ENCODE measurements around the gene GNAT1. TPM values are rescaled to one million over a fixed set of nuclear protein-coding genes. Genes with fewer than 3 reads are reported as not detected.

The GNAT1 gene
- total RNA-seq (not detected), polyA plus RNA-seq (not detected)

DNA sequence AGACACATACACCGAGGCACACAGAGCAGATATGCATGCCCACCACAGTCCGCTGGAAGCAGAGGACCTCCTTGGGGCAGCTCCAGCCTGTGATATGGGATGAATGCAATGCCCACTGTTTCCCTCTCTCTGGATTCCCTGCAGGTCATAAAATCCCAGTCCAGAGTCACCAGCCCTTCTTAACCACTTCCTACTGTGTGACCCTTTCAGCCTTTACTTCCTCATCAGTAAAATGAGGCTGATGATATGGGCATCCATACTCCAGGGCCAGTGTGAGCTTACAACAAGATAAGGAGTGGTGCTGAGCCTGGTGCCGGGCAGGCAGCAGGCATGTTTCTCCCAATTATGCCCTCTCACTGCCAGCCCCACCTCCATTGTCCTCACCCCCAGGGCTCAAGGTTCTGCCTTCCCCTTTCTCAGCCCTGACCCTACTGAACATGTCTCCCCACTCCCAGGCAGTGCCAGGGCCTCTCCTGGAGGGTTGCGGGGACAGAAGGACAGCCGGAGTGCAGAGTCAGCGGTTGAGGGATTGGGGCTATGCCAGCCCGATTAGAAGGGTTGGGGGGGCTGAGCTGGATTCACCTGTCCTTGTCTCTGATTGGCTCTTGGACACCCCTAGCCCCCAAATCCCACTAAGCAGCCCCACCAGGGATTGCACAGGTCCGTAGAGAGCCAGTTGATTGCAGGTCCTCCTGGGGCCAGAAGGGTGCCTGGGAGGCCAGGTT, at the start of gene GNAT1:
Gene GNAT1, plus strand, starts transcription at position 675 of the 725 bp plus-strand sequence. CDS start 116 bp downstream, outside the sequence.
- peaks cover 7 to 13% of the 10 kb centered on the region in 2 donors for H3K27me3 Mint-ChIP-seq
- H3K27ac ChIP-seq (ENCODE audit: low read depth, low read length) = no peak within 1 kb of the TSS
- no peaks in the 10 kb centered on the region for H3K36me3 ChIP-seq (ENCODE audit: insufficient read depth, low read length)
- peaks cover 21% of the 10 kb centered on the region for H3K4me1 ChIP-seq (ENCODE audit: insufficient read depth, low read length)
- peaks cover 23% of the 10 kb centered on the region for H3K27me3 ChIP-seq (ENCODE audit: insufficient read depth, low read length, poor library complexity, severe bottlenecking)
- no peaks in the 10 kb centered on the region for H3K9me3 Mint-ChIP-seq
- POLR2A ChIA-PET = no interaction called here
- peaks cover 4 to 22% (median 7%) of the 10 kb centered on the region in 3 donors for H3K4me1 Mint-ChIP-seq
- no peak within 1 kb of the TSS for H3K4me3 ChIP-seq (ENCODE audit: low read length)
- H3K9me3 ChIP-seq (ENCODE audit: low read length) = no peaks in the 10 kb centered on the region
- H3K4me3 Mint-ChIP-seq = peak within 1 kb of the TSS in 1 of 7 donors; percentile 18
- H3K27ac Mint-ChIP-seq = peak within 1 kb of the TSS in 1 of 8 donors; percentile 85
- DNase-seq = no peak
- CTCF ChIA-PET = interaction anchor here (0.7 to 7.2 kb wide), 10 partner anchors 13 to 108 kb away, joined by 3 to 266 read pairs (median 6); partner anchors contain the start of genes GNAI2, HYAL3, NAA80 and SLC38A3
- no peaks in the 10 kb centered on the region for H3K36me3 Mint-ChIP-seq

GRCh38 chr3:50146316-50146901, 45.0 kb upstream of the GNAT1 start:
- CTCF ChIA-PET = no interaction called here
- Mint-ChIP-seq H3K36me3 (no peaks in the 10 kb centered on the region), H3K4me1 (no peaks in the 10 kb centered on the region), H3K27ac (no peak overlapping the region), H3K9me3 (no peaks in the 10 kb centered on the region), H3K4me3 (no peak overlapping the region), H3K27me3 (peaks cover 0 to 4% of the 10 kb centered on the region in 2 donors)
- POLR2A ChIA-PET = no interaction called here
- H3K27me3 ChIP-seq (ENCODE audit: insufficient read depth, low read length, poor library complexity, severe bottlenecking) = no peaks in the 10 kb centered on the region
- DNase-seq = no peak
- no peaks in the 10 kb centered on the region for H3K9me3 ChIP-seq (ENCODE audit: low read length)
- no peaks in the 10 kb centered on the region for H3K36me3 ChIP-seq (ENCODE audit: insufficient read depth, low read length)
- no peak overlapping the region for H3K27ac ChIP-seq (ENCODE audit: low read depth, low read length)
- no peaks in the 10 kb centered on the region for H3K4me1 ChIP-seq (ENCODE audit: insufficient read depth, low read length)
- no peak overlapping the region for H3K4me3 ChIP-seq (ENCODE audit: low read length)

- Histone ChIP-seq H3K9me3 (ENCODE audit: low read length) (no peaks in the 10 kb centered on the region), H3K4me1 (ENCODE audit: insufficient read depth, low read length) (no peaks in the 10 kb centered on the region), H3K27me3 (ENCODE audit: insufficient read depth, low read length, poor library complexity, severe bottlenecking) (no peaks in the 10 kb centered on the region), H3K36me3 (ENCODE audit: insufficient read depth, low read length) (no peaks in the 10 kb centered on the region), H3K27ac (ENCODE audit: low read depth, low read length) (no peak overlapping the region), H3K4me3 (ENCODE audit: low read length) (no peak overlapping the region)
- ChIA-PET CTCF (no interaction called here), POLR2A (no interaction called here)
- Mint-ChIP-seq H3K4me1 (no peaks in the 10 kb centered on the region), H3K27me3 (peaks cover 0 to 7% of the 10 kb centered on the region in 2 donors), H3K27ac (no peak overlapping the region), H3K9me3 (no peaks in the 10 kb centered on the region), H3K36me3 (no peaks in the 10 kb centered on the region), H3K4me3 (no peak overlapping the region)
- no peak for DNase-seq
These were observed 44.4 kb upstream of the GNAT1 start for GRCh38 chr3:50147016-50147415.

DNA sequence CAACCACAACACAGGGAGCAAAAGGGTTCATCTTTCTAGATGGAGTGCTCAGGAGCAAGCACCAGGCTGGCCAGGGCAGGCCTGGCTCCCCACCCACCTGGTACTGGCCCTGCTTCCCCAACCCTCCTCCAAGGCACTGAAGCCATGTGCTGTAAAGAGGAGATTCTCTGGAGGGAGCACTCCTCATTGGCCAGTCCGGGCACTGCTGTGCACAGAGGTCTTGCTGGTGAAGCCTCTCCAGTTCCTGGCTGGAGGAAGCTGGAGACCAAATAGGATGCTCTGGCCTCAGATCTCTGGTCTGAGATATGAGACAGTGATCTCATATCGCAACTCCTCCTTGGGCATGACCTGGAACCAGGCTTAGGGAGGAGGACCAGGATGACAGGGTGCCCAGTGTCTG, 44.0 kb upstream of the GNAT1 start:
- no peaks in the 10 kb centered on the region for H3K4me1 Mint-ChIP-seq
- H3K9me3 ChIP-seq (ENCODE audit: low read length) = no peaks in the 10 kb centered on the region
- no peaks in the 10 kb centered on the region for H3K27me3 ChIP-seq (ENCODE audit: insufficient read depth, low read length, poor library complexity, severe bottlenecking)
- no peak overlapping the region for H3K4me3 Mint-ChIP-seq
- no peaks in the 10 kb centered on the region for H3K36me3 Mint-ChIP-seq
- H3K27me3 Mint-ChIP-seq = peaks cover 0 to 8% of the 10 kb centered on the region in 2 donors
- no peak overlapping the region for H3K27ac Mint-ChIP-seq
- no peaks in the 10 kb centered on the region for H3K36me3 ChIP-seq (ENCODE audit: insufficient read depth, low read length)
- POLR2A ChIA-PET = no interaction called here
- H3K4me3 ChIP-seq (ENCODE audit: low read length) = no peak overlapping the region
- no peaks in the 10 kb centered on the region for H3K9me3 Mint-ChIP-seq
- H3K27ac ChIP-seq (ENCODE audit: low read depth, low read length) = no peak overlapping the region
- no peaks in the 10 kb centered on the region for H3K4me1 ChIP-seq (ENCODE audit: insufficient read depth, low read length)
- DNase-seq = no peak
- CTCF ChIA-PET = no interaction called here

DNA sequence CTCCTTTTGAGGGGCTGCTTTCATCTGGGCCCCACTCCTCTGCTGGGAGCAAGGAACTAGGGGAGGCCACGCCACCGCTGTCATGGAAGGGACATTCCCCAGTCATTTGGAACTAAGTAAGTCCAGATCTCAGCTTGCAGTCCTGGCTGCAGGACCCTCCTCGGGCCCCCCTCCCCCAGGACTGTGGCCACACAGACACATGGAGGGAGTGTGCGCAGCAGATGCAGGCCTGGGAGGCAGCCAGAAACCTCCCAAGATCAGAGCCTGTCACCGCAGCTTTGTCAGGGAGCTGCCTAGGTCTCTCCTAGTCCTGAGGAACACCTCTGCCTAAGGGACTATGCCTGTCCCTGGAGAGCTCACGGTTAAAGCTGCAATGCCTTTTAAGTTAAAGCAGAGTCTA, 43.5 kb upstream of the GNAT1 start:
- Mint-ChIP-seq H3K27ac (no peak overlapping the region), H3K4me1 (no peaks in the 10 kb centered on the region), H3K36me3 (no peaks in the 10 kb centered on the region), H3K27me3 (peaks cover 0 to 10% of the 10 kb centered on the region in 2 donors), H3K4me3 (no peak overlapping the region), H3K9me3 (no peaks in the 10 kb centered on the region)
- H3K9me3 ChIP-seq (ENCODE audit: low read length) = no peaks in the 10 kb centered on the region
- POLR2A ChIA-PET = no interaction called here
- DNase-seq = no peak
- no peaks in the 10 kb centered on the region for H3K4me1 ChIP-seq (ENCODE audit: insufficient read depth, low read length)
- CTCF ChIA-PET = no interaction called here
- no peak overlapping the region for H3K4me3 ChIP-seq (ENCODE audit: low read length)
- no peak overlapping the region for H3K27ac ChIP-seq (ENCODE audit: low read depth, low read length)
- no peaks in the 10 kb centered on the region for H3K36me3 ChIP-seq (ENCODE audit: insufficient read depth, low read length)
- H3K27me3 ChIP-seq (ENCODE audit: insufficient read depth, low read length, poor library complexity, severe bottlenecking) = no peaks in the 10 kb centered on the region

GRCh38 chr3:50150404-50150750, 41.0 kb upstream of the GNAT1 start:
- H3K36me3 Mint-ChIP-seq = no peaks in the 10 kb centered on the region
- Histone ChIP-seq H3K27me3 (ENCODE audit: insufficient read depth, low read length, poor library complexity, severe bottlenecking) (peaks cover 12% of the 10 kb centered on the region), H3K4me1 (ENCODE audit: insufficient read depth, low read length) (peaks cover 5% of the 10 kb centered on the region), H3K4me3 (ENCODE audit: low read length) (no peak overlapping the region), H3K36me3 (ENCODE audit: insufficient read depth, low read length) (no peaks in the 10 kb centered on the region), H3K9me3 (ENCODE audit: low read length) (no peaks in the 10 kb centered on the region), H3K27ac (ENCODE audit: low read depth, low read length) (no peak overlapping the region)
- ChIA-PET CTCF (no interaction called here), POLR2A (no interaction called here)
- peaks cover 11 to 25% of the 10 kb centered on the region in 2 donors for H3K27me3 Mint-ChIP-seq
- peak overlapping the region in 1 of 8 donors; percentile 62 for H3K27ac Mint-ChIP-seq
- DNase-seq = no peak
- H3K4me1 Mint-ChIP-seq = peaks cover 0 to 7% (median 7%) of the 10 kb centered on the region in 3 donors
- peak overlapping the region in 1 of 7 donors; percentile 58 for H3K4me3 Mint-ChIP-seq
- peaks cover 0 to 2% (median 0%) of the 10 kb centered on the region in 5 donors for H3K9me3 Mint-ChIP-seq

- H3K4me1 Mint-ChIP-seq = peaks cover 0 to 13% (median 12%) of the 10 kb centered on the region in 3 donors
- H3K27me3 Mint-ChIP-seq = peaks cover 15 to 31% of the 10 kb centered on the region in 2 donors
- H3K27ac ChIP-seq (ENCODE audit: low read depth, low read length) = no peak overlapping the region
- ChIA-PET CTCF (no interaction called here), POLR2A (no interaction called here)
- no peaks in the 10 kb centered on the region for H3K9me3 ChIP-seq (ENCODE audit: low read length)
- peaks cover 18% of the 10 kb centered on the region for H3K27me3 ChIP-seq (ENCODE audit: insufficient read depth, low read length, poor library complexity, severe bottlenecking)
- no peak overlapping the region for H3K27ac Mint-ChIP-seq
- no peak overlapping the region for H3K4me3 ChIP-seq (ENCODE audit: low read length)
- H3K4me1 ChIP-seq (ENCODE audit: insufficient read depth, low read length) = peaks cover 12% of the 10 kb centered on the region
- no peaks in the 10 kb centered on the region for H3K36me3 Mint-ChIP-seq
- H3K9me3 Mint-ChIP-seq = peaks cover 0 to 2% (median 0%) of the 10 kb centered on the region in 5 donors
- no peak for DNase-seq
- peak overlapping the region in 1 of 7 donors; percentile 58 for H3K4me3 Mint-ChIP-seq
- no peaks in the 10 kb centered on the region for H3K36me3 ChIP-seq (ENCODE audit: insufficient read depth, low read length)
These were observed 40.3 kb upstream of the GNAT1 start for GRCh38 chr3:50150863-50151686.

DNA sequence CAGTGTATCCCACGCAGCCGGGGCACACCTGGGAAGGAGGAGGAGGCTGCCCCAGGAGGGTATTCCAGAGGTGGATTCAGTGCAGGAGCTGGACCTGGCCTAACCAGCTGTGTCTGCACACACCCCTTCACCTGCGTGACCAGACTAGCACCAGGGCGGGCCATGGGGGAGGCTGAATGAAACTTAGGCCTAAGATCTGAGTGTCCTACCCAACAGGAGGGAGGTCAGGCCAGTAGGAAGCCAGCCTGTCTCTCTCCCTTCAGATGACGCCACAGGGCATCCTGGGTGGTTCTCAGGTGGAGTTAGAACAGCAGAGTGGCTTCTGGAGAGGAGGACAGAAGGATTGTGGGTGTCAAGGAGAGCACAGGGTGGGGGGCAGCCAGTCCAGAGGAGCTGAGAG, 39.7 kb upstream of the GNAT1 start:
- H3K27ac Mint-ChIP-seq = peak overlapping the region in 1 of 8 donors; percentile 42
- no peaks in the 10 kb centered on the region for H3K36me3 Mint-ChIP-seq
- Histone ChIP-seq H3K36me3 (ENCODE audit: insufficient read depth, low read length) (no peaks in the 10 kb centered on the region), H3K27ac (ENCODE audit: low read depth, low read length) (no peak overlapping the region), H3K27me3 (ENCODE audit: insufficient read depth, low read length, poor library complexity, severe bottlenecking) (peaks cover 24% of the 10 kb centered on the region), H3K4me1 (ENCODE audit: insufficient read depth, low read length) (peaks cover 16% of the 10 kb centered on the region), H3K9me3 (ENCODE audit: low read length) (no peaks in the 10 kb centered on the region), H3K4me3 (ENCODE audit: low read length) (no peak overlapping the region)
- peaks cover 0 to 15% (median 12%) of the 10 kb centered on the region in 3 donors for H3K4me1 Mint-ChIP-seq
- POLR2A ChIA-PET = no interaction called here
- CTCF ChIA-PET = no interaction called here
- peak overlapping the region in 1 of 7 donors; percentile 72 for H3K4me3 Mint-ChIP-seq
- H3K27me3 Mint-ChIP-seq = peaks cover 18 to 35% of the 10 kb centered on the region in 2 donors
- peaks cover 0 to 2% (median 0%) of the 10 kb centered on the region in 5 donors for H3K9me3 Mint-ChIP-seq
- DNase-seq = no peak
